ENCODE results near the gene PCNX3.

The PCNX3 gene

GRCh38 chr11:65622011-65622410, 6.4 kb downstream of the PCNX3 start:
- no peak overlapping the region for H3K4me3 ChIP-seq (ENCODE audit: low read length)

GRCh38 chr11:65623177-65623576, 7.6 kb downstream of the PCNX3 start:
- no peak for DNase-seq (ENCODE audit: low read depth)
- H3K4me3 ChIP-seq (ENCODE audit: low read length): no peak overlapping the region
- TF ChIP-seq, protein P1, sequence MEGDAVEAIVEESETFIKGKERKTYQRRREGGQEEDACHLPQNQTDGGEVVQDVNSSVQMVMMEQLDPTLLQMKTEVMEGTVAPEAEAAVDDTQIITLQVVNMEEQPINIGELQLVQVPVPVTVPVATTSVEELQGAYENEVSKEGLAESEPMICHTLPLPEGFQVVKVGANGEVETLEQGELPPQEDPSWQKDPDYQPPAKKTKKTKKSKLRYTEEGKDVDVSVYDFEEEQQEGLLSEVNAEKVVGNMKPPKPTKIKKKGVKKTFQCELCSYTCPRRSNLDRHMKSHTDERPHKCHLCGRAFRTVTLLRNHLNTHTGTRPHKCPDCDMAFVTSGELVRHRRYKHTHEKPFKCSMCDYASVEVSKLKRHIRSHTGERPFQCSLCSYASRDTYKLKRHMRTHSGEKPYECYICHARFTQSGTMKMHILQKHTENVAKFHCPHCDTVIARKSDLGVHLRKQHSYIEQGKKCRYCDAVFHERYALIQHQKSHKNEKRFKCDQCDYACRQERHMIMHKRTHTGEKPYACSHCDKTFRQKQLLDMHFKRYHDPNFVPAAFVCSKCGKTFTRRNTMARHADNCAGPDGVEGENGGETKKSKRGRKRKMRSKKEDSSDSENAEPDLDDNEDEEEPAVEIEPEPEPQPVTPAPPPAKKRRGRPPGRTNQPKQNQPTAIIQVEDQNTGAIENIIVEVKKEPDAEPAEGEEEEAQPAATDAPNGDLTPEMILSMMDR (conservative IDR thresholded peaks at IDR 0.05; ENCODE audit: low read depth, low read length): no peak

More at GRCh38 chr11:65622011-65622410, 6.4 kb downstream of the PCNX3 start:
- no peak for DNase-seq (ENCODE audit: low read depth)
- TF ChIP-seq, protein P1 (conservative IDR thresholded peaks at IDR 0.05; ENCODE audit: low read depth, low read length): no peak

DNA sequence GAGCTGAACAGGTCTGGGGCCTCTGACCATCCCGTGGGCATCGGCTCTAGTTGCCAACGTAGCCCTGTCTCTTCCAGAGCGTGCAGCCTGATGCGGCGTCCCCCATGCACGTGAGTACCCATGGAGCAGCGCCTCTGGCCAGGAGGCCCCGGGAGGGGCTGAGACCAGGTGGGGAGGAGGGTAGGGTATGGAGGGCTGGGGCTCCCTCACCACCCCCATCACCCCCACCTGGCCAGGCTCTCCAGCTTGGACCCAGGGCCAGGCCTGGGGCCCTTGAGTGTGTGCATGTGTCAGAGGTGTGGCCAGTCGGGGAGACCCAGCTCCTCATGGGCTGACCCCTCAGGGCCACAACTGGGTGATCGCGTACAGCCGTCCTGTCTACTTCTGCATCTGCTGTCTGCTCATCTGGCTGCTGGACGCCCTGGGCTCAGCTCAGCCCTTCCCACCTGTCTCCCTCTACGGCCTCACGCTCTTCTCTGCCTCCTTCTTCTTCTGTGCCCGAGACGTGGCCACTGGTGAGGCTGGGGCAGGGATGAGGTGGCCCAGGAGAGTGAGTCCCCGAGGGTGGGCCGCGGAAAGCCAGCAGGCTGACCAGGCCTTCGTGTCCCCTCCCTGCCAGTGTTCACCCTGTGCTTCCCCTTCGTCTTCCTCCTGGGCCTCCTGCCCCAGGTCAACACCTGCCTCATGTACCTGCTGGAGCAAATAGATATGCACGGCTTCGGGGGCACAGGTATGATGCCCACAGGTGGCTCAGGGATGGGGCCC, 8.5 kb downstream of the PCNX3 start:
- TF ChIP-seq, protein P1 (conservative IDR thresholded peaks at IDR 0.05; ENCODE audit: low read depth, low read length): no peak
- no peak overlapping the region for H3K4me3 ChIP-seq (ENCODE audit: low read length)
- no peak for DNase-seq (ENCODE audit: low read depth)

DNA sequence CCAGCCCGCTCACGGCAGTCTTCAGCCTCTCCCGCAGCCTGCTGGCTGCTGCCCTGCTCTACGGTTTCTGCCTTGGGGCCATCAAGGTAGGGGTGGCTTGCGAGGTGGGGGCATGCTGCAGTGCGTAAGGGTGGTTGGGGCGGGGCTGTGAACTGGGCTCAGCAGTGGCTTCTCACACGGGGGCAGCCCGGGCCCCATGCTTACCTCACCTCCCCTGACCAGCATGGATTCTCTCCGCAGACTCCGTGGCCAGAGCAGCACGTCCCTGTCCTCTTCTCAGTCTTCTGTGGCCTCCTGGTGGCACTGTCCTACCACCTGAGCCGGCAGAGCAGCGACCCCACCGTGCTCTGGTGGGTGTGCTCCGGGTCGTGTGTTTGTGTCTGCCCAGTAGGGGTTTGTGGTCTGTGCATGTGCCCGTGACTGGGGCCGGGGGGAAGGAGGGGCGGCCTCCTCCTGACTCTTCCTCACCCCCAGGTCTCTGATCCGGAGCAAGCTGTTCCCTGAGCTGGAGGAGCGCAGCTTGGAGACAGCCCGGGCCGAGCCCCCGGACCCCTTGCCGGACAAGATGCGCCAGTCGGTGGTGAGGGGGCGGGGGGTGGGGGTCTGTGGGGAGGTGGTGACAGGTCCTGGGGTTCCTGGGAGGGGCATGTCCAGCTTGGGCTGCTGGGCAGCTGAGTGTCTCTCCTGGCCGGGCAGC, 9.5 kb downstream of the PCNX3 start:
- no peak overlapping the region for H3K4me3 ChIP-seq (ENCODE audit: low read length)
- DNase-seq (ENCODE audit: low read depth): no peak
- TF ChIP-seq, protein P1 (conservative IDR thresholded peaks at IDR 0.05; ENCODE audit: low read depth, low read length): no peak

DNA sequence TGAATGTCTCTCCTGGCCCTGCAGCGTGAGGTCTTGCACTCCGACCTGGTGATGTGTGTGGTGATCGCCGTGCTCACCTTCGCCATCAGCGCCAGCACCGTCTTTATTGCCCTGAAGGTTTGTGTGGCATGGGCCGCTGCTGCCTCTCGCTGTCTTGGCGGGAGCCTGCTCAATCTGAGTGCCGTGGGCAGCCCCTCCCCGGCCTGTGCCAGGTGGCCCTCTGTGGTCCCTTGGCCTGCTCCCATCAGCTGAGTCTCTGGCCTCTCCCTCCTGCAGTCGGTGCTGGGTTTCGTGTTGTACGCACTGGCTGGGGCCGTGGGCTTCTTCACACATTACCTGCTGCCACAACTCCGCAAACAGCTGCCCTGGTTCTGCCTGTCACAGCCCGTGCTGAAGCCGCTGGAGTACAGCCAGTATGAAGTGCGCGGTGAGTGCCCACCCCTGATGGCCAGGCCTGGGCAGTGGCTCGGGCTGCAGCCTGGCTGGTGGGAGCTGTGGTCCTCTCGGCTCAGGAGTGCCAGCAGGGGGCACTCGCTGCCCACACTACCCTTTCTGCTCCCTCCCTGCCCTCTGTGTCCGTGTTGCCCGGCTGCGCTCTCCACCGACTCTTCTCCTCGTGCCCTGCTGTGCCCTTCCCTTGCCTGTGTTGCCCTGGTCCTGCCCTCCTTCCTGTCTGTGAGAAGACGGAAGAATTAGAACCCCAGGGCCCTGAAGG, 10.2 kb downstream of the PCNX3 start:
- DNase-seq (ENCODE audit: low read depth): no peak
- TF ChIP-seq, protein P1 (conservative IDR thresholded peaks at IDR 0.05; ENCODE audit: low read depth, low read length): peak; percentile 64
- no peak overlapping the region for H3K4me3 ChIP-seq (ENCODE audit: low read length)

GRCh38 chr11:65627202-65627601, 11.6 kb downstream of the PCNX3 start:
- no peak overlapping the region for H3K4me3 ChIP-seq (ENCODE audit: low read length)
- TF ChIP-seq, protein P1 (conservative IDR thresholded peaks at IDR 0.05; ENCODE audit: low read depth, low read length): no peak
- DNase-seq (ENCODE audit: low read depth): no peak
